ENCODE data around the gene LMTK3. TPM values are rescaled to one million over a fixed set of nuclear protein-coding genes. Genes with fewer than 3 reads are reported as not detected.

LMTK3 gene
- total RNA-seq, 2 experiments from 2014 or later = 3.9 to 4.5 TPM

DNA sequence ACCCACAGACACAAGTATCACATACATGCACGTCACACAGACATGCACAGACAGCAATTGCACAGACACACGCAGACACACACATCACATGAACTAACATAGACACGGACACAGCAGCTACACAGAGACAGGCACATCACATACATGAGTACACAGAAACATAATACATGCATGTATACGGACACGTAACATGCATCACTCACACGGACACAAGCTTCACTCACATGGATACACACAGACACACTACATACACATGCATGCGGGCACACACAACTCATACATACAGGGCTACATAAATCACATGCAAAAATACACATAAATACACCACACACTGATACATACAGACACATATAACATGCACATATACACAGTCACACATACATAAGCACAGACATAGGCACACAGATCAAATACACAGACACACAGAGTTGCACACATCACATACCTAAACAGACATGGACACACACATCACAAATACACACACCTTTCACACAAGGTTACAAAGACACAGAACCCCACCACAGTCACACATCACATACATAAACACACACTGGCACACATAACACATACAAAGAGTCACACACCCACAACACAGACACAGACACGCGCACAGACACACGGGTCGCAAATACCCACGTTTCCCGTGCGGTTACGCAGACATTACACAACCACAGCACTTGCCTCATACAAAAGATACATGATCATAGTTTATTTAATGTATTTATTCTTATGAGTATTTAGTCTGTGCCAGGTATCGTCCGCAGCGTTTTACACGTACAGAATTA is 1.1 kb upstream of the LMTK3 start:
- intact Hi-C loops (cut with DNase I, micrococcal nuclease) = loop anchor here (1.0 to 10.0 kb wide), 6 partner anchors 67 to 340 kb away; partner anchors contain the start of genes GRWD1 (in 1 of the 2), HSD17B14 (in 1 of the 2), IZUMO1 (in 1 of the 2) and LIG1 (in 1 of the 2)
- H3K27ac Mint-ChIP-seq = no peak overlapping the region
- H3K4me3 Mint-ChIP-seq = no peak overlapping the region
- ATAC-seq (no peak), DNase-seq (peak; percentile 35)
- H3K27me3 Mint-ChIP-seq = no peaks in the 10 kb centered on the region
- ChIA-PET CTCF (interaction anchor here (1.0 kb wide), 2 partner anchors 23 to 141 kb away, joined by 3 read pairs; no protein-coding TSS in a partner anchor), POLR2A (no interaction called here)
- peaks cover 8% of the 10 kb centered on the region for H3K4me1 Mint-ChIP-seq
- H3K9me3 Mint-ChIP-seq (ENCODE audit: low read depth) = no peaks in the 10 kb centered on the region
- H3K36me3 Mint-ChIP-seq (ENCODE audit: low read depth) = peaks cover 4% of the 10 kb centered on the region

DNA sequence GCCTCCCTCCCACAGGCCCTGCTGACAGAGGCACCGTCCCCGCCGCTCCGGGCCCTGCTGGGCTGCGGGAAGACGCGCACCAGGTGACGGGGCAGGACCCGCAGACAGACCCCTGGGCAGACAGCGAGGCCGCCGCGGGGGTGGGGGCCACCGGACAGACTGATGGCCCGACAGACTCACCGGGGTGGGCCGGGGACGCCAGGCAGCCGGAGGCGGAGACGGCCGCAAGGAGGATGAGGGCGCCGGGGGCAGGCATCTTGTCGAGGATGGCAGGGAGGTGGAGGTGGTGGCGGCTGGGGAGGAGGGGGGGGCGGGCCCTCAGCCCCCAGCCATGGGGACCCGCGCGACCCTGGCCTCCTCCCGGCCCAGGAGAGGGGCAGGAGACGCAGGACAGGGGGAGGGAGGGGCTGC is 309 bp downstream of the LMTK3 start:
- DNase-seq (peak; percentile 41), ATAC-seq (no peak)
- no peaks in the 10 kb centered on the region for H3K27me3 Mint-ChIP-seq
- no peak overlapping the region for H3K27ac Mint-ChIP-seq
- ChIA-PET POLR2A (no interaction called here), CTCF (interaction anchor here (0.6 to 1.0 kb wide), 3 partner anchors 21 to 1366 kb away, joined by 3 read pairs; partner anchors contain the start of genes AKT1S1 and TBC1D17)
- intact Hi-C loops (cut with DNase I, micrococcal nuclease) = loop anchor here (1.0 to 10.0 kb wide), 9 partner anchors 18 to 339 kb away; partner anchors contain the start of genes GRWD1 (in 1 of the 2), HSD17B14 (in 1 of the 2), IZUMO1 (in 1 of the 2) and LIG1 (in 1 of the 2)
- H3K36me3 Mint-ChIP-seq (ENCODE audit: low read depth) = peaks cover 5% of the 10 kb centered on the region
- H3K9me3 Mint-ChIP-seq (ENCODE audit: low read depth) = no peaks in the 10 kb centered on the region
- peaks cover 8% of the 10 kb centered on the region for H3K4me1 Mint-ChIP-seq
- peak overlapping the region; percentile 70 for H3K4me3 Mint-ChIP-seq

GRCh38 chr19:48510421-48511268 is 990 bp downstream of the LMTK3 start:
- ATAC-seq = peak; percentile 43
- POLR2A ChIA-PET = no interaction called here
- intact Hi-C loops (cut with DNase I, micrococcal nuclease) = loop anchor here (1.0 to 10.0 kb wide), 10 partner anchors 17 to 338 kb away; partner anchors contain the start of genes CYTH2 (in 1 of the 2), GRWD1 (in 1 of the 2), HSD17B14 (in 1 of the 2) and IZUMO1 (in 1 of the 2)
- DNase-seq = peak; percentile 88
- H3K4me1 Mint-ChIP-seq = peaks cover 8% of the 10 kb centered on the region
- H3K9me3 Mint-ChIP-seq (ENCODE audit: low read depth) = no peaks in the 10 kb centered on the region
- no peaks in the 10 kb centered on the region for H3K27me3 Mint-ChIP-seq
- H3K27ac Mint-ChIP-seq = no peak overlapping the region
- peak overlapping the region; percentile 70 for H3K4me3 Mint-ChIP-seq
- CTCF ChIA-PET = interaction anchor here (0.5 to 0.7 kb wide), 3 partner anchors 93 to 1367 kb away, joined by 3 read pairs; partner anchors contain the start of genes AKT1S1 and TBC1D17
- H3K36me3 Mint-ChIP-seq (ENCODE audit: low read depth) = peaks cover 5% of the 10 kb centered on the region

DNA sequence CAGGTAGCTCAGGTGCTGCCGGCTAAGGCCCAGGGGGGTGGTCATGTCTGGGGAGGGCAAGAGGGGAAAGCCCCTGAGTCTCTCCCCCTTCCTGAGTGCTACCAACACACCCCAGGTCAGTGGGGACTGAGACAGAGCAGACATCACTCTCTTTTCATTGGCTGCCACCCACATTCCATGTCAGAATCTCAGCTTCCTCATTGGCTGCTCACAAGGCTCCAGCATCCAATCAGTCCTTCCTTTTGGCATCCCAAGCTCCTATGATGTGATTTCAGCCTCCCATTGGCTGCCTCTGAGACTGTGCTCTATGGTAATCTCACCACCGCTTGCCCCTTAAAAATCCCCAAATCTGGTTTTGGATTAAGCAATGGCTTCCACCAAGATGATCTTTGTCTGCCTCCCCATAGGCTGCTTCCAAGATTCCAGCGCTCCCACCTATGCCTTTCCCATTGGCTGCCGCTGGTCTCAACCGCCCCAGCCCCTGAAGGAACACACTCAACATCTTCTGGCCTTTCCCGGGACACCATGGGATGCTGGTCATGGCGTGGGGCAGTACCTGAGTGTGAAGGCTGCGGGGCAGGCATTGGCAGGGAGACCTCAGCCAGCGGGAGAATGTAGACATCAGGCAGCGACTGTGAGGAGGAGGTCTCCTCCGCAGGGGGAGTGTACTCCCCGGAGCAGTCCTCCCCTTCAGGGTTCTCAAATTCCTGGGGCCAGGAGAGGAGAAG is 2.0 kb downstream of the LMTK3 start:
- DNase-seq (no peak), ATAC-seq (no peak)
- Mint-ChIP-seq H3K9me3 (ENCODE audit: low read depth) (no peaks in the 10 kb centered on the region), H3K27me3 (no peaks in the 10 kb centered on the region), H3K4me1 (peaks cover 8% of the 10 kb centered on the region), H3K27ac (no peak overlapping the region), H3K36me3 (ENCODE audit: low read depth) (peaks cover 5% of the 10 kb centered on the region), H3K4me3 (no peak overlapping the region)
- ChIA-PET POLR2A (no interaction called here), CTCF (interaction anchor here (0.6 to 6.4 kb wide), 4 partner anchors 20 to 147 kb away, joined by 3 to 60 read pairs (median 22); no protein-coding TSS in a partner anchor)
- intact Hi-C loops (cut with DNase I, micrococcal nuclease) = loop anchor here (1.0 to 10.0 kb wide), 8 partner anchors 40 to 337 kb away; partner anchors contain the start of genes CYTH2 (in 1 of the 2), GRWD1 (in 1 of the 2), HSD17B14 (in 1 of the 2) and IZUMO1 (in 1 of the 2)

DNA sequence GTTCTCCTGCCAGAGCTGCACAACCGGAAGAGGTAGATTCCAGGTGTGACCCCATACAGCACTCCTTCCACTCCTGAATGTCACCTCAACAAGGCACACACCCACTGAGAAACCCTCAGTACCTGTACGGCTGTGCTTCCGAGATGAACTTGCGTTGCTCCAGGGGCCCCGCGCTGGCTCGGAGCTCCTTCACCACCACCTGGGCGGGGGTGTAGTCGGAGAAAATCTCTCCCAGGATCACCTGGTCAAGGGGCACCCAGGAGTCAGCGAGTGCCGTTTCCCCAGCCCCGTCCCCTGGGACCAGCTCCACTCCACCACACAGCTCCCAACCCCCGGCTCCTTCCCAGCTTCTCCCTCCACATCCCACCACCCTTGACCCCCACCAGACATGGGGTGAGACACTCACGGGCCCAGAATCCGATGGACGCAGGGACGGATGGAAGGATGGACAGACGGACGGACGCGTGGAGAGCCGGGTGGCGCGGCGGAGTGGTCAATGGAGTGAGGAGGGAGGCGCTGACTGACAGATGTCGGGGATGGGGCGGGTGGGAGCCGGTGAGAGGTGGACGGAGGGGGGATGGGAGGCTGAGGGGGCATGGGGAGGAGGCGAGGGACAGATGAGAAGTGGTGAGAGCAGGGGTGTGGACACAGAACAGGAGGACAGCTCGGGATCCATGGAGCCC is 2.8 kb downstream of the LMTK3 start:
- CTCF ChIA-PET = interaction anchor here (0.6 to 6.4 kb wide), 5 partner anchors 17 to 100 kb away, joined by 4 to 60 read pairs (median 8); no protein-coding TSS in a partner anchor
- POLR2A ChIA-PET = no interaction called here
- Mint-ChIP-seq H3K4me1 (peaks cover 7% of the 10 kb centered on the region), H3K4me3 (no peak overlapping the region), H3K36me3 (ENCODE audit: low read depth) (peaks cover 5% of the 10 kb centered on the region), H3K9me3 (ENCODE audit: low read depth) (no peaks in the 10 kb centered on the region), H3K27ac (no peak overlapping the region), H3K27me3 (no peaks in the 10 kb centered on the region)
- no peak for ATAC-seq
- DNase-seq = no peak
- intact Hi-C loops (cut with DNase I, micrococcal nuclease) = no loop called here

DNA sequence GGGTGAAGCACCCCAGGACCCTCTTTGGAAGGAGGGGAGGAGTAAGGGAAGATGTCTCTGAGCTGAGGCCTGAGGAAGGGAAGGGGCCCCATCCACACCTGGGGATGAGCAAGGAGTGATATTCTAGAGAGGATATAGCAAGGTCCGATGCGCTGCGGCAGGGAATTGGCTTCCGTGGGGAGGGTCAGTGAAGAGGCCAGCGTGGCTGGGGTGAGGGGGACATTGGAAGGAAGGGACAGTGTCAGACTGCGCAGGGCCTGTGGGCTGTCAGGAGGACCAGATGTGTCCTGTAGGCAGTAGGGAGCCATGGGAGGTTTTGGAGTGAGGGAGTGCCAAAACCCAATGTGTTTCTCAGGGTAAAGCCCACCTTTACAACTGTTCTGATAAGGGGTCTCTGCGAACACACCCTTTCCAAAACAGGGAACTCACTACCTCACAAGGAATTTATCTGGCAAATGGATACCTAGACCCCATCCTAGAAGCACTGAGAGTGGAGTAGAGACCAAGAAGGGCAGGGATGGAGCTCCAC is 3.7 kb downstream of the LMTK3 start:
- no peak for ATAC-seq
- Mint-ChIP-seq H3K9me3 (ENCODE audit: low read depth) (no peaks in the 10 kb centered on the region), H3K27me3 (no peaks in the 10 kb centered on the region), H3K36me3 (ENCODE audit: low read depth) (peaks cover 5% of the 10 kb centered on the region), H3K4me1 (peaks cover 7% of the 10 kb centered on the region), H3K27ac (no peak overlapping the region), H3K4me3 (no peak overlapping the region)
- DNase-seq = no peak
- POLR2A ChIA-PET = no interaction called here
- intact Hi-C loops (cut with DNase I, micrococcal nuclease) = no loop called here
- CTCF ChIA-PET = interaction anchor here (0.6 to 6.4 kb wide), 8 partner anchors 15 to 101 kb away, joined by 3 to 60 read pairs (median 5); no protein-coding TSS in a partner anchor

DNA sequence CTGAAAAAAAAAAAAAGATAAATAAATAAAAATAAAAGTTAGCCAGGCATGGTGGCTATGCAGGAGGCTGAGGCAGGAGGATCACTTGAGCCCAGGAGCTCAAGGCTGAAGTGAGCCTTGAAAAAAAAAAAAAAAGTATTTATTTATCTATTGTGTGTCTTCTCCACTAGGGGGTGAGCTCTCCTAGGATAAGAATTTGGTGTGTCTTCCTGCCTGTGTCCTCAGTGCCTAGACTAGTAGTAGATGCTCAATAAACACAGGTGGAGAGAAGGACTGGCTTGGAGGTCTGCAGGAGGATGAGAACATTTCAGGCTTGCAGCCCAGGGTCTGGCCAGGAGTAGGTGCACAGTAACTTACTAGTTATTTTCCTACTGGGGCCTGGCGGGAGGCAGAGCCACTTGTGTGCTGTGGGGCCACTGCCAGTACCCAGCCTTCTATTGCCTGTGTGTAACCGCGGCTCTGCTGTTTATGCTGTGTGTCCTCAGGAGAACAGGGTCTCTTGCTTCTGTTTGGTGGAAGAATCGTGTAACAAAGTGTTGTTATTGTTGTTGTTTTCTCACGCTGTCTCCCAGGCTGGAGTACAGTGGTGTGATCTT is 5.4 kb downstream of the LMTK3 start:
- H3K36me3 Mint-ChIP-seq (ENCODE audit: low read depth) = peaks cover 5% of the 10 kb centered on the region
- no peak overlapping the region for H3K27ac Mint-ChIP-seq
- CTCF ChIA-PET = interaction anchor here (0.6 to 6.4 kb wide), 15 partner anchors 10 to 444 kb away, joined by 3 to 60 read pairs (median 4); no protein-coding TSS in a partner anchor
- POLR2A ChIA-PET = interaction anchor here (0.6 to 1.8 kb wide), 3 partner anchors 13 to 78 kb away, joined by 3 to 13 read pairs (median 7); no protein-coding TSS in a partner anchor
- DNase-seq (no peak), ATAC-seq (peak; percentile 8)
- H3K4me3 Mint-ChIP-seq = no peak overlapping the region
- no peaks in the 10 kb centered on the region for H3K9me3 Mint-ChIP-seq (ENCODE audit: low read depth)
- H3K4me1 Mint-ChIP-seq = peaks cover 16% of the 10 kb centered on the region
- no peaks in the 10 kb centered on the region for H3K27me3 Mint-ChIP-seq
- intact Hi-C loops (cut with DNase I, micrococcal nuclease) = loop anchor here (1.0 kb wide), 3 partner anchors 78 to 102 kb away; no protein-coding TSS in a partner anchor

DNA sequence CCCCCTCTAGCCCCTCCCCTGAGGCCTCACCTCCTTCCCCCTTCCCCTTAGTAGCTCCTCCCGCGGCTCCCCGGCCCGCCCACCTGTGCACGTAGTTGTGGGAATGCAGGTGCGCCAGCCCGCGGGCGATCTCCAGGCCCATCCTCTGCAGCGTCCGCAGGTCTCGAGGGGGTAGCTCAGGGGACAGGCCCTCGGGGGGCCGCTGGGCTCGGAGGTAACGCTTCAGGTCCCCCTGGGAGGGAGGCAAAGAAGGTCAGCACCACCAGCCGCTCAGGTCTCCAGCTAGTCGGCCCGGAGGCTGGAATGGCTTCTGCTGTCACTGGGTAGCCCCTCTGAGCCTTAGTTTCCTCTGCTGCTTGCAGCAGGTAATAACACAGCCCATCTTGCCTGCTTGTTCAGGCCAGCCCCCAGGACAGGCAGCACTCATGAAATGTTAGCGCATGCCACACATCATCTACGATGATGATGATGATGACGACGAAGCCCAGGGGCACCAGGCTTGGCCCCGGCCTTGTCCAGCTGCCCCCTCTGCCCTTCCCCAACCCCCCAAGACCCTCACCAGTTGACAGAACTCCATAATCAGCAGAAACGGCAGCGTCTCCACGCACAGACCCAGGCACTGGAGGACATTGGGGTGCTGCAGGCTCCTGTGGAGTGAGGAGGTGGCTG is 9.2 kb downstream of the LMTK3 start:
- ATAC-seq (no peak), DNase-seq (no peak)
- CTCF ChIA-PET = interaction anchor here (0.5 to 1.0 kb wide), 3 partner anchors 12 to 82 kb away, joined by 3 to 6 read pairs (median 5); no protein-coding TSS in a partner anchor
- Mint-ChIP-seq H3K36me3 (ENCODE audit: low read depth) (peaks cover 3% of the 10 kb centered on the region), H3K4me3 (no peak overlapping the region), H3K9me3 (ENCODE audit: low read depth) (no peaks in the 10 kb centered on the region), H3K27me3 (peaks cover 12% of the 10 kb centered on the region), H3K4me1 (peaks cover 18% of the 10 kb centered on the region), H3K27ac (no peak overlapping the region)
- intact Hi-C loops (cut with DNase I, micrococcal nuclease) = loop anchor here (1.0 to 2.0 kb wide), 2 partner anchors 9 to 34 kb away; partner anchors contain the start of gene CYTH2 (in 1 of the 2)
- POLR2A ChIA-PET = interaction anchor here (0.6 to 0.8 kb wide), 2 partner anchors 112 to 113 kb away, joined by 3 to 4 read pairs; partner anchors contain the start of gene FAM83E
